NCI-H128 (cell line): Measurements from ENCODE around the gene GLDN.

Experiments
- DNase-seq: peaks from one replicate; lab custom pipeline; 2025; ENCODE audit not compliant: unreplicated experiment; lab: John Stamatoyannopoulos, UW

Gene GLDN

DNA sequence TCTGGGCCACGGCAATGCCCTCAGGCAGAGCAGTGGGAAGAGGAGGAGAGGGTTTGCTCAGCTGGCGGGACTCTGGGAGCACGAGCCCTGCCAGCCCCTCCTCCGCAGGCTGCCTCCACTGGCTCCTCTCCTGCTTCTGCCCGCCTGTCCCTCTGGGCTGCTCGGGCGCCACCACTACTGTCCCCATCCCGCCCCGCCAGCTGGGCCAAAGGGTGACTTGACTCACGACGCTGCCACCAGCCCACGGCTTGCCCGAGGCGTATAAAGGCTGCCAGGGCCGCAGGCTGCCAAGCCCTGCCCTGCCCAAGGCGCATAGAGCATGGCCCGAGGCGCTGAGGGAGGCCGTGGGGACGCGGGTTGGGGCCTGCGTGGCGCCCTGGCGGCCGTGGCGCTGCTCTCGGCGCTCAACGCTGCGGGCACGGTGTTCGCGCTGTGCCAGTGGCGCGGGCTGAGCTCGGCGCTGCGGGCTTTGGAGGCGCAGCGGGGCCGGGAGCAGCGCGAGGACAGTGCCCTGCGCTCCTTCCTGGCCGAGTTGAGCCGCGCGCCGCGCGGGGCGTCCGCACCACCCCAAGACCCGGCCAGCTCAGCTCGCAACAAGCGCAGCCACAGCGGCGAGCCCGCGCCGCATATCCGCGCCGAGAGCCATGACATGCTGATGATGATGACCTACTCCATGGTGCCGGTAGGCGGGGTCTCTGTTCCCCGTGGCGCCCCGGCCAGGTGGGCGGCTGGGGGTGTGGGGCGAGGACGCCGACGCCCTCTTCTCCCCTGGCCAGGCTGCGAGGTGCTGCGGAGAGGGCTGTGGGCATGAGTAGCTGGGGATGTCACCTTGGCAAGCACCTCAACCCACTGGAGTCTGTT lies at the start of gene GLDN:
GLDN (plus strand) TSS at position 290 of the 861 bp plus-strand sequence; CDS start at position 320, 30 bp downstream.
- no peak for DNase-seq

DNA sequence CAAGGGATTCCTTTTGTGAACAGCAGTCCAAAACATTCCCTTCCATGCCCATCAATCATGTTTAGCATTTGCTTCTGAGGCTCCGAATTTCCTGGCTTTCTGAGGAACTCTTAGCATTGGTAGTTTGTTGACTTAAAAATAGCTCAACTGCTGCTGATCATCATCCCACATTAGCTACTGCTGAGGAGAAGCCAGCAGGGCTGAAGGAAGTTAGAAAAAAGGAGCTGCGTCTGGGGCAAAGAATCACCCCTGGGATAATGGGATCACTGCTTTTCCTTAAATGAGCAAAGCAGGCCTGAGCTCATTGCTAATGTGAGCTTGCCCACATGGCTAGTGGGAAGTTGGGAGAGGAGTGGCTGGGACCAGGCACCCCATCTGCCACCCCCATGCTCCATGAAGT lies 42.8 kb upstream of the GLDN start:
- DNase-seq = no peak

DNA sequence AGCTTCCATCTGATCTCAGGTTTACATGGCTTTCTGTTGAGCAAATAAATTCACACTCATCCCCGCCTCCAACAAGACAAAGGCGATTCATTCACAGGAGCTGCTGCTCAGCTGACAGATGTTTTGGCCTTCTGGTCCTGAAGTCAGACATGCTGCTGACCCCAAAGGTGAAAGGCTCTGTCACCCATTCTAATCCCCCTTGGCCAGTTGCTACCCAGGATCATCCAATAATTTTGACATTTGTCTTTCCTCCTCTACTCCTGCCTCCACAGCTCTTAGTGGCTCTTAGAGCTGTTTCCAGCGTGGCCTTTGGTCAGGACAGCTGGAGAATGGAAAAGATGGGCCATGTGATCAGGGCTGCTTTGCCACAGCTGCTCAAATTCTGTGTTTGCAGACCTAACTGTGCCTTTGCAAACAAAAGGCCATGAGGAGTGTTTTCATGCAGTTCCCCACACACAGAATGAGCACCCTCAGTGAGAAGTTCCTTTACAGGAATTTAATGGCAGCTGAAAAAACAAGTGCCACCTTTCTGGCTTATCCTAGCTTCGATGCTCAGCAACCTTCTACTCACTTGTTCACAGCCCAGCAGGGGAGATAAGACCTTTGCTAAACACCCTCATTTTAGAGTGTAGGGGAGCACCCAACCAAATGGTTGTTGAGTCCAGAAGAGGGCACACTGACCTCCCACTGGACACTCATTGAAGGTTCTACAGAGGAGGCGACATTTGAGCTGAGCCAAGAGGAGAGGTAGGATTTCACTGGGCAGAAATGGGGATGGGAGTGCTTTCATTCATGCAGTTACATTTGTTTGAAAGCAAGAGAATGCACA lies 42.1 kb upstream of the GLDN start:
- DNase-seq = no peak

DNA sequence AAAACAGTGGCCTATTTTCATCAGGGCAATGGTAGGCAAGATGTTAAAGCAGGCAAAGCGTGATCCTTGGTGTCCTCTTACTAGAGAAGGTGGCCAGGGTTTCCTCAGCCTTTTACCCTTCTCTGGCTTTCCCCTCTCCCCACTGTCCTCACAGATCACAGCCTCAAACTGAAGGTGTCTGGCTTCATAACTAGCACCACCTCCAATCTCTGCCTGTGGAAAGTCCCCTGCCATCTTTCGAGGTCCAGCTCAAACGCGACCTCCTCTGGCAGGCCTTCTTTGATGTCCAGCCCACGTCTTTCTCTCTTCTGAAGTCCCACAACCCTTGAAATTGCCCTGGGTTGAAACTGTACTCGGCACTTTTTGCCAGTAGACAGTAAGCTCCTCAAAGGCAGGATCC lies 39.0 kb upstream of the GLDN start:
- no peak for DNase-seq

DNA sequence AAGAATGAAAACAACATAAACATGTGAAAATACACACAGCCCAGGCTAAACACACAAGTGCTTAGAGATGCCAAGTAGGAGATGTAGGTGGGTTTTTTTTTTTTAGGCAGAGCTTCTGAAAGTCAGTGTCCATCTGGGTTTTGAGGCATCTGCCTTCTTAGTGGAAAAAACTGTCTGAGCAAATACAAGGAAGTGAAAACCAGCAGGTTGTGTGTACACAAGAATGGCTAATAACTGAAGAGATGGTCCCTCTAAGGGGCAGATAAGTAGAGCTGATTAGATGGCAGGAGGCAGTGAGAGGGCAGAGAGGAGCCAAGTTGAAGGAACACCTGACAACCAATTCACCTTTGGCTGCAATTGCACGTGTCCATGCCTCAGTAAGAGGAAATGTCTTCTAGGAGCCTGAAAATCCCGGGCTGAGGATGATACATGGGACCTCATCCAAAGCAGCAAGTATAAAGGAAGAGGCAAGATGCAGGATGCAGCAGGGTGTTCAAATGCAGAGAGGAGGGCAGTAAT lies 37.9 kb upstream of the GLDN start:
- DNase-seq = no peak

DNA sequence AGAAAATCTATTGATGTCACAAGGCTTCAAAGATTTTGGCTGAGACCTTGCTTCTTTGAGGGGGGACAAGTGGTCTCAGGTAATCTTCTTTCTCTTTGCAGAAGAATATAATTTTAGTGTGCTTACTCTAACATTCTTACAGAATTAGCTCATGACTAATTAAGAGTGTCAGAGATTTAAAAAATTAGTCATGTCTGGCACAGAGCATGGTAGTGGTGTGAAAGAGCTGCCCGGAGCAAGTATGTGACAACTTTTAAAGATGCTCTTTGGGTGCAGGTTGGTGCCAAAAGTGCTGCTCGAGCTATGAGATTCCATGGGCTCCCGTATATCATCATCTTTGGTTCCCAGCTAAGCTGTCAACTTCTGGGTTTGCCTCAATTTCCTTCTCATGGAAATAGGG lies 34.1 kb upstream of the GLDN start:
- DNase-seq = no peak

DNA sequence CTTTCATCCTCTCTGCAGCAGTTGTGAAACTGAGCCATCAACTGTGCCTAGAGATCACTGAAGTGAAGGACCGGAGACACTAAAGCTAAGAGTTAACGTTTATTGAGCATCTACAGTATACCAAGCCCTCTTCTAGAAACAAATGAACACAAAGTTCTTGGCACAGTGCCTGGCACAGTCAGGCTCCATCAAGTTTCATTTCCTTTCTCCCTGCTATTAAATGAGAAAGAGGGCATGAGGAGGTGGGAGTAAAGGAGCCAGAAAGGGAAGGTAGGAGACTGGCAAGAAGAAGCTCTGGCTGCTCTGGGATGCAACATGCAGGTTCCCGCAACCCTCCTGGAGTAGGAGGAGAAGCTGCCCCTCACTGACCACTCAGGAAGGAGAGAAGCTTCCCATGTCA lies 33.6 kb upstream of the GLDN start:
- DNase-seq = no peak

DNA sequence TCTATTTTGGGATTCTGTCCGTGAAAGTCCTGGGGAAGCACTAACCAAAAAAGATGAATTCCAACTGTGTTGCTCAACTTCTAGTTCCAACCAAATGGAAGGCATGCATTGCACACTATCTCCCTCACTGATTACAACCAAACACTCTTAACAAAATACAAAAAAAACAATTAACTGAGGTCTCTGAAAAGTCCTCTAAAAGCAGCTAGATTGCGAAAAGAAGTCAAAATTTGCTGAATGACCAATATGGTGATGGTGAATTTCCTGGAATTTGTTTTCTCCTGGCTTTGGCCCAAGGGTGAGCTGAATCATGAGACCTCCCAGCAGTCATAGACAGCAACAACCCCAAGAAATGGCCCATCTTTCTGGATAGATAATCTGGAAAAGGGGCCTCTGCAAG lies 31.4 kb upstream of the GLDN start:
- DNase-seq = no peak

DNA sequence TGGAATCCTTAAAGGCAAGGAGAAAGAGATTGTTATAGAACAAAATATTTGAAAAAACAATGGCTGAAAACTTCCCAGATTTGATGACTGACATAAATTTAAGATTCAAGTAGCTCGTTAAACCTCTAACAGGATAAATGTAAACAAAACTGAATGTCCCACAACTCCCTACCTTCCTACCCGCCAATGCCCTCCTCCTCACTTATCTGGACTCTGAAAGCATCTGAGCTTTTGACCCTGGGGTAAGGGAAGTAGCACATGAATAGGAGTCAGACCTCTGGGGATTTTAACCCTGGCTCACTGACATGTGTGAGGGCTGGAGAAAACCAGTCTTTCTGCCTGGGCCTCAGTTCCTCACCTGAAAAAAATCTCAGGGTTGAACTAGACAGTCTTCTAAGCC lies 29.9 kb upstream of the GLDN start:
- DNase-seq = no peak

DNA sequence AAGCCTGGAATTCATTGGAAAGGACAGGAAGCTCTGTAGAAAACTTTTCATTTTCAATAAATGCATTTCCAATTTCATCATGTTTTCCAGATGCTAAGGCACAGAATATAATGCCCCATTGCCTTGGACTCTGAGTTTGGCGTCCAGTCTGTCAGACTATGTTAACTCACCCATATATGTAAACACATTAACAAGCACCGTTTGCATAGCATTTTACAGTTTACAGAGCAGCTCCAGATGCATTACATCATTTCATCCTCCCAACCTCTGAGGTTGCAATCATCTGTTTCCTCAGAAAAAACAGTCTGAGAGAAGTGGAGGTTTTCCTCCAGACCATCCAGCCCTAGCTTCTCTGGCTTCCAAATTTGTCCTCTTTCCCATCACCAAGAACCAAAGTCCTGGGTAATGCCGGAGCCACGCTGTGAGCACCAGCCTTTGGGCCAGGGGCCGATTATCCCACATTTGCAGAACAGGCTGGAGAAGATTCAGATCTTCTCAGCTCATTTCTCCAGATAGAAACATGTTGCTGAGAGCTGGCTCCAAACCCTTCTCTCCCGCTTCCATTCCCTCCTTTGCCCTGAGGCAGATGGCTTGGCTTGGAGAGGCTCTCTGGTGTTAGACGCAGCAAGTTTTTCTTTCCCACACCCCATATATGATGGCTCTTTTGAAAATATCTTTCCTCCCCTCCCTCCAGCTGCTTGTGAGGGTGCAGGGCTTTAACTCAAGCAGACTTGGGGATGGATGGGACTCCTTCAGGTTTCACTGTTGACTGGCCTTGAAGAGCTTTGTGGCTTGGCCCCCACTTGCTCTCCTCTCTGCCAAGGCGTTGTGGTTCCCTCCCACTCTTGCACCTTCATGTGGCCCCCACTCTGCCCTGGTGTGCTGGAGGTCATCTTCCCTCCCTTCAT lies 29.0 kb upstream of the GLDN start:
- DNase-seq = no peak

DNA sequence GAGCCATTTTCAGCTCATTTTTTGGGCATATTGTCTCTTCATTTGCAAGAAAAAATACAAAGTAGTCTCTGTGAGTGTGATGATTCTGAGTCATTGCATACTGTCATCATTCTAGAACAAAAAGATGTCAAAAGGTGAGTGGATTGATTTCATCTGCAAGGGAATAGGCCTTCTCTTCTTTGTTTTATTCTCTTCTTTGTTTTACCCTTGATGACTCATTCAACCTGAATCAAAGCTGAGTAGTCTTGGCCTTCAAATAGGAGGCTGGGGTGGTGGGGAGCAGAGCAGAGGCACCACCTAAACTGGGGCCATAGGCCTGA lies 28.4 kb upstream of the GLDN start:
- no peak for DNase-seq

DNA sequence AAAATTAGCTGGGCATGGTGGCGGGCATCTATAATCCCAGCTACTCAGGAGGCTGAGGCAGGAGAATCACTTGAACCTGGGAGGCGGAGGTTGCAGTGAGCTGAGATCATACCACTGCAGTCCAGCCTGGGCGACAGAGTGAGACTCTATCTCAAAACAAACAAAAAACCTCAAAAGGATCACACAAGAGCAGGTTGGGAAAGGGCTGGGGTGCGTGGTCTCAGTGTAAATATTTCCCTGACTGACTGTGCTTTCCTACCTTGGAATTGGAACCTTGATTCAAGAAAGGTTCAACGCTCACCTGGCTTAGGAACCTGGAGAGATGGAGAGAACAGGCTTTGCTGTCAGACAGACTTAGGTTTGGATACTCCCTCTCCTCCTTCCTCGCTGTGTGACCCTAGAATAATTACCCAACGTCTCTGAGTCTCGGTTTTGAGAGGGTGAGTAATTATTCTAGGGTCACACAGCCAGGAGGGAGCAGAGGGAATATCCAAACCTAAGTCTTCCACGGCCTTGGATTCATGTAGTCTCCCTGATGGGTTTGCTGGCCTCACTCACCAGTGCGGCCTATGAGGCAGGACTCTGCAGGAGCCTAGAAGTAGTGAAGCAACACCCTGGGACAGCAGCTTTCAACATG lies 27.7 kb upstream of the GLDN start:
- no peak for DNase-seq

DNA sequence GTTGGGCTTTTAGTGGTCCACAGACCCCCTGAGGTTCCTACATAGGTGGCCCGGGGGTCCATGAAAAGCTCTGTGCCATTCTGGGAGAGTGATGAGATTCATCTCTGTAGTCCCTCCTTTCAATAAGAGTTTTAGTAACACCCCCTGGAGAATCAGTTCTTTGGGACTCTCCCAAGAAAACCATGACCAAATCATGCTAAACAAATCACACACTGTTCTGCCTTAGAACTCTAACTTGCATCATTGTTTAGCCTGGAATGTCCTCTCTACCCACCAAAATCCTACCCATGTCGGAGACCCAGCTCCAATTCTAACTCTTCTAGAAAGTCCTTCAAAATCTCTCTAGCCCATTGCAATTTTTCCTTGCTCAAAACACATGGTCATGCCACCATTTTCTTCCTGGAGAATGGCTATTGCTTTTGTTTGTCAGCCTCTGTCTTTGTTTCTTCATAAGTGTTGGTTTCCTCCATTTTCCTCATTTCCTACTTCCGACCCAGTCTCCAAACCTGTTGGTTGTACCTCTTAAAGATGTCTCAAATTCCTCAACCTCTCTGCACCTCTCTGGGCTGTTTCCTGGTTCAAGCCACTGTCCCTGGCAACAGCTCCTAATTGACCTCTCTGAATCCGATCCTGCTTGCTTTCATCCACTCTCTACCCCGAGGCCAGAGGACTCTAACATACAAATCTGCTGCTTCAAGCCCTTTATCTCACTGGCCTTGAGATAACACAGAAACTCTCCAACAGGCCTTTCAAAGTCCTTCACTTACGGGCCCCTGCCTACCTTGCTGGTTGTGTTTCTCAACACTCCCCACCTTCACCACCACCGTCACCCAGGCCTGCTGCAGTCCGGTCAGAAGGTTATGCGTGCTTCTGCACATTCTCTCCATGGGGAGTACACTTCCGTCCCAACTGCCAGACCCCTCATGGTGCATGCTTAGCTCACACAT lies 26.8 kb upstream of the GLDN start:
- no peak for DNase-seq

DNA sequence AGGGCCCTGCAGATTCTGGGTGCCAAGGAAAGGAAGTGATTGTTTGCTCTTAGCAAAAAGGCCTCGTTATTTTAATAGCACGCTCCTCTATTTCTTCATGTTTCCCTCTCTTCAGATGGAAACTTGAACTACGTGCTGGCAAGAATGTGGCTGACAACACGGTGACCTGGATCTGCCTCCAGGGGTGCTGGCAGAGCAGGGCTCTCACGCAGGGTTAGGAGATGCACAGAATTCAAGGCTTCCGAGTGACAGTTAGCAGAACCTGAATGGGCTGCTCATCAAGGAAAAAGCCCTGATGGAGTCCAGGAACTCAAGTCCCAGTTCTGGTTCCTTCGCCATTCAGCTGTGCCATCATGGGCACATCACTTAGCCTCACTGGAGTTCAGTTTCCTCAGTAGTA lies 25.7 kb upstream of the GLDN start:
- DNase-seq = no peak

DNA sequence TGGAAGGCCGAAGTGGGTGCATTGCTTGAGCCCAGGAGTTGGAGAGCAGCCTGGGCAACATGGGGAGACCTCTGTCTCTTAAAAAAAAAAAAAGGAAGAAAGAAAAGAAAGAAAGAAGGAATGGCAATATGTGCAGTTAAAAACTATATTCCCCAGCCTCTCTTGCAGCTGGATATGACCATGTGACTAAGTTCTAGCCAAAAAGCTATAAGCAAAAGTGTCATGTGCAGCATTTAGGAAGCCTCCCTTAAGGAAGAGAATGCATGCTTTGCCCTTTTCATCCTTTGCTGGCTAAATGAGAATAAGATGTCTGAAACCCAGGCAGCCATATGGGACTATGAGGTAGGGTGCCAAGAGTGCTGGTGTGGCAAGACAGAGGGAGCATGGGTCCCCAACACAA lies 24.8 kb upstream of the GLDN start:
- DNase-seq = no peak

DNA sequence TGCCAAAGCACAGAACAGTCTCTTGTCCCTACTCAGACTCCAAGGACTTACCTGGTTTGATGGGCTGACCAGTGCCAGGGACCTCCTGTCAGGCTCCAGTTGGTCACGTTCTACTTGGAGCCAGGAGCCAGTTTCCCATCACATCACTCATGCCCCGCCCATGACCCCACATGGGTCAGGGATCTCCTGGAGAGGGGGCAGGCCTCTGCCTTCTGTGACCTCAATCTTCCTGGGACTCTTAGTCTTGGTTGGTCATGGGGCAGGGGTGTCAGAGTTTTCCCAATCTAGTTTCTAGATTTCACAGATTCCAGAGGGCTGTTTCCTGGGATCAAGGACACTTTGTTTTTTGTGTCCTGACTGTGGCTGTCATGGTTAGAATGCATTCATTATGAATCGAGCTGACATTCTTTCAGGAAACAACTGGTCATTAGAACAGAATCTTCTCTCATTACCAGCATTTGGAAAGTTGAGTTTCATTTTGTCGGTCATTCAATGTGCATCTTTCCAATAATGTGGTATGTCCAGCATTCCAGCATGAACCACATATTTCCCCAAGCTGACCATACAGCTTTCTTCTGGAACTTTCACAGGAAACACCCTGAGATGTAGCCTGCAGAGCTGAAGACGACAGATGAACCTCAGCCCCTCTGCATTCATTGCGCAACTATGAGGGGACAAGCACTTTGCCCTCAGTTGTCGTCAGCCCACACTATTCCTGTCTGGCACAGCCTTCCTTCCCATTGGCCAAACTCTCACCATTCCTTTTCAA lies 22.9 kb upstream of the GLDN start:
- DNase-seq = no peak

DNA sequence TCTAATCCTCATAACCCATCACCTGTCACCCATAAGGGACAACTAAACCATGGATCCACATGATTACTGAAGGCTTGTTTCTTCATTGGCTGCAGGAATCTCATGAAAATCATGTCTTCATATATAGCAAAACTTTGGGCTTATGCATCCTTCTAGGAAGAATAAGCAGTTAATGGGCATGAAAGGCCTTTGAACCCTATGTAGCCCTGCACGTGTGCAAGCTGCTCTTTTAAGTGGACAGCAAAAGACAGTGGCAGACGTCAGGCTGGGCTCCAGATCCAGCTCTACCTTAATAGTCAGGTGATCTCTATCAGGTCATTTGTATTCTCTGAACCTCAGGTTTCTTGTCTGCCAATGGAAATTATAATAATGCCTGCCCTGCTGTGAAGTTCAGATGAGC lies 21.9 kb upstream of the GLDN start:
- no peak for DNase-seq

DNA sequence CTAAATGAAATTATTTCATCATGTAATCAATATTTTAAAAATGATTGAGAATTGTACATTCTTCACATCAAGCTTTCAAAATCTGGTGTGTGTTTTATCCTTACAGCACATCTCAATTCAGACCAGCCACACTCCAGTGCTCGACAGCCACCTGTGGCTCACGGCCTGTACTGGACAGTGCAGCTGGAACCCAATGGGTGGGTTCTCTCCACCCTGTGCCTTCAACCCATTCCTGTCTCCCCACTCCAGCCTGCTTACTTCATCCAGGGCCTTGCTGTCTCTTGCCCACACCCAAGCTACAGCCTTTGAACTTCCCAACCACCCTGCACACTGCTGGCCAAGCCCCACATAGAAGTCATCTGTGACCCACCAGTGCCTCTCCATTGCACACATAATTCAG lies 20.6 kb upstream of the GLDN start:
- no peak for DNase-seq

DNA sequence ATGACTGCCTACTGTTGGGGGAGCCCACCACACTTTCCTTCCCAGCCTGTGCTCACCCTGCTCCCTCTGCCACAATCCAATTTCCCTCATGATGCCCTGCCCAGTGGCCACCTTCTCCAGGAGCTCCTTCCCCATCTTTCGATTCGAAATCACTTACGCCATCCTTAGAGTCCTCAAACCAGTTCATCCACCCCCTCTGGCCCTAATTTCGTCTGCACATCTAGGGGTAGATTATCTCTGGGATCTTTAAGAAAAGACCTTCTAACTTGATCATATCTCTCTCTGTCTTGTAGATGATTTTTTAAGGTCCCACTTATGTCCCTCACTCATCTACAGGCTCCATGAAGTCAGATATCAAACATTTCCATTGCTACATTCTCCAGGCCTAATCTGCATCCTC lies 20.1 kb upstream of the GLDN start:
- DNase-seq = no peak
